DND-41 (cell line): Measurements from ENCODE around the gene NSG1.

ENCODE experiments used
- EZH2 ChIP-seq: IDR thresholded peaks from 3 replicates; pipeline ENCODE4 v1.6.1; 2012; ENCODE audit warnings: borderline replicate concordance, low read depth, mild to moderate bottlenecking, moderate library complexity, low read length, inconsistent platforms; ENCODE audit not compliant: severe bottlenecking
- TF ChIP-seq, protein P1 (sequence below): IDR thresholded peaks from 2 replicates; pipeline ENCODE4 v1.5.1; 2012; ENCODE audit warnings: borderline replicate concordance, low read length, moderate library complexity, mild to moderate bottlenecking; ENCODE audit not compliant: poor library complexity, severe bottlenecking; ENCODE audit errors: extremely low read depth

DNA sequence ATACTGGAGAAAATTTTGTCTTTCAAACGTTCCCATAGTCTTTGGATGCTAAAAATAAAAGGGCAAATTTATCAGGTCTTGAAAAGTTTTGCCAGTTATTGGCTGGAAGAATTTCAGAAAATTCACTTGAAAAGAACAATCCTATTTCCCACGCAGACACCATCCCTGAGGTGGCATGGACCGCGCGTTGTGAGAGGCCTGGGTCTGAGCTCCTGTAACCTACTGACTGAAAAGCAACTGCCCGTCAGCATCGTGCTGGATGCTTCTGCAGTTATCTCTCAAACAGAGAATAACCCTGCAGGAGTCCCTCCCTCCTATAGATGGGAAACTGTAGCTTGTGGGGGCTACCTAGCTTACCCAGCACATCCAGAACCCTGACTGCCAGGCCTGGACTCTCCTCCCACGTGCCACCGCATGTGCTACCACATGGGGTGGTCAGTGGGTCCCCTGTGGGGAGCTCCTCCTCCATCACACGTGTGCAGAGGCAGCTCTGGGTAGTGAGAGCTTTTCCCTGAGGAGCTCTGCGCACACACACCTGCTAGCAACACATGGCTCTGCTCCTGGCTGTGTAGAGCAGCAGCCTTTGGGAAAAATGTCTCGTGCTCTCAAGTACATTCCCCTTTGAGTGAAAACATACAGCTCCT, 36.1 kb downstream of the NSG1 start:
- TF ChIP-seq, protein P1, sequence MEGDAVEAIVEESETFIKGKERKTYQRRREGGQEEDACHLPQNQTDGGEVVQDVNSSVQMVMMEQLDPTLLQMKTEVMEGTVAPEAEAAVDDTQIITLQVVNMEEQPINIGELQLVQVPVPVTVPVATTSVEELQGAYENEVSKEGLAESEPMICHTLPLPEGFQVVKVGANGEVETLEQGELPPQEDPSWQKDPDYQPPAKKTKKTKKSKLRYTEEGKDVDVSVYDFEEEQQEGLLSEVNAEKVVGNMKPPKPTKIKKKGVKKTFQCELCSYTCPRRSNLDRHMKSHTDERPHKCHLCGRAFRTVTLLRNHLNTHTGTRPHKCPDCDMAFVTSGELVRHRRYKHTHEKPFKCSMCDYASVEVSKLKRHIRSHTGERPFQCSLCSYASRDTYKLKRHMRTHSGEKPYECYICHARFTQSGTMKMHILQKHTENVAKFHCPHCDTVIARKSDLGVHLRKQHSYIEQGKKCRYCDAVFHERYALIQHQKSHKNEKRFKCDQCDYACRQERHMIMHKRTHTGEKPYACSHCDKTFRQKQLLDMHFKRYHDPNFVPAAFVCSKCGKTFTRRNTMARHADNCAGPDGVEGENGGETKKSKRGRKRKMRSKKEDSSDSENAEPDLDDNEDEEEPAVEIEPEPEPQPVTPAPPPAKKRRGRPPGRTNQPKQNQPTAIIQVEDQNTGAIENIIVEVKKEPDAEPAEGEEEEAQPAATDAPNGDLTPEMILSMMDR = no peak
- no peak for TF ChIP-seq EZH2
